HepG2 (cell line): Measurements from ENCODE around the gene TPRG1. TPM values are rescaled to one million over a fixed set of nuclear protein-coding genes. Genes with fewer than 3 reads are reported as not detected.

ENCODE experiments used
- ATAC-seq: fragments of 200-7000 bp; cut with Tn5 transposase; 3 replicates; pipeline ENCODE4 v1.9.1; 2020; ENCODE audit warnings: mild to moderate bottlenecking, moderate library complexity
- BruUV-seq: library from RNA; stranded (reverse); fragments of 400-500 nt; replicated peaks from 2 replicates; lab custom pipeline; 2021; lab: Mats Ljungman, UMichigan
- CTCF ChIA-PET: fragments of 300-600 bp; formaldehyde crosslinking; extraction: SDS; loops from one replicate; lab custom pipeline; 2021; ENCODE audit warnings: low total read pairs, inconsistent platforms, low intra/inter-chr PET ratio; lab: Yijun Ruan, JAX
- POLR2A ChIA-PET: fragments of 350-600 bp; sonication (Branson Sonifier 250); formaldehyde crosslinking; loops from one replicate; lab custom pipeline; 2020; ENCODE audit warnings: antibody characterized with exemption, inconsistent platforms; lab: Yijun Ruan, JAX
- DNase-seq: peaks from one replicate; pipeline ENCODE4 v3.0.0-alpha.2; 2015; ENCODE audit warnings: low spot score
- FAIRE-seq: peaks from 3 replicates; lab custom pipeline; 2011; peaks lifted over from hg19 to GRCh38; lab: Jason Lieb, UNC
- H2AFZ ChIP-seq: one replicate; pipeline ENCODE4 v1.6.1; 2011; ENCODE audit warnings: low read length, inconsistent platforms
- H3K27ac ChIP-seq: fragments of 300-600 bp; 3 replicates; pipeline ENCODE4 v1.8.0; 2011; ENCODE audit warnings: mixed run types, mild to moderate bottlenecking, mixed read lengths, low read length, inconsistent platforms; ENCODE audit not compliant: insufficient read depth; ENCODE audit errors: extremely low read length
- H3K27me3 ChIP-seq, 2 experiments: fragments of 200-600 bp in 1 of 2; 2 replicates in 1 of 2; 3 replicates in 1 of 2; pipeline versions ENCODE4 v1.6.0 to v1.8.0; 2011; ENCODE audit warnings: low read length in 2 of 2, mild to moderate bottlenecking in 2 of 2, moderate library complexity in 2 of 2, inconsistent platforms in 1 of 2; ENCODE audit not compliant: insufficient read depth in 2 of 2, control insufficient read depth in 1 of 2
- H3K36me3 ChIP-seq, 2 experiments: fragments of 200-600 bp in 1 of 2; replicated peaks in 1 of 2; 2 replicates in 1 of 2; 3 replicates in 1 of 2; pipeline versions ENCODE4 v1.5.1 to v1.8.0; 2011; ENCODE audit warnings: low read length in 2 of 2, inconsistent platforms in 1 of 2; ENCODE audit not compliant: insufficient read depth in 2 of 2, control insufficient read depth in 1 of 2
- H3K4me1 ChIP-seq: 2 replicates; pipeline ENCODE4 v1.5.1; 2012; ENCODE audit warnings: low read length, inconsistent platforms; ENCODE audit not compliant: insufficient read depth
- H3K4me2 ChIP-seq: 2 replicates; pipeline ENCODE4 v1.6.0; 2011; ENCODE audit warnings: low read depth, low read length, inconsistent platforms
- H3K4me3 ChIP-seq, 3 experiments: fragments of 200-600 bp in 1 of 3; sonication (generic), shearing (Covaris generic) in 1 of 3; replicated peaks in 1 of 3; 2 replicates each; pipeline ENCODE4 v1.5.1; 2011 to 2016; ENCODE audit warnings: low read length in 3 of 3, inconsistent platforms in 2 of 3, low read depth in 2 of 3, mild to moderate bottlenecking in 2 of 3, control low read depth in 1 of 3, mixed read lengths in 1 of 3; ENCODE audit not compliant: insufficient read depth in 1 of 3
- H3K79me2 ChIP-seq: one replicate; pipeline ENCODE4 v1.6.1; 2011; ENCODE audit warnings: low read length, inconsistent platforms; ENCODE audit not compliant: insufficient read depth
- H3K9ac ChIP-seq: 2 replicates; pipeline ENCODE4 v1.6.0; 2011; ENCODE audit warnings: mild to moderate bottlenecking, low read depth, low read length, inconsistent platforms; ENCODE audit not compliant: insufficient read depth
- H3K9me3 ChIP-seq: 2 replicates; pipeline ENCODE4 v1.5.1; 2012; ENCODE audit warnings: mild to moderate bottlenecking, low read length
- H4K20me1 ChIP-seq: 2 replicates; pipeline ENCODE4 v1.6.0; 2011; ENCODE audit warnings: inconsistent platforms, mild to moderate bottlenecking, low read length, moderate library complexity; ENCODE audit not compliant: insufficient read depth
- ARHGAP35 ChIP-seq: sonication (generic); formaldehyde crosslinking; IDR thresholded peaks from 2 replicates; pipeline ENCODE4 v1.9.0; 2022; ENCODE audit warnings: mild to moderate bottlenecking, inconsistent platforms, moderate library complexity, missing genetic modification reagents, borderline replicate concordance
- CBFB ChIP-seq: sonication (generic); formaldehyde crosslinking; IDR thresholded peaks from 2 replicates; pipeline ENCODE4 v1.4.0; 2020; ENCODE audit warnings: missing genetic modification reagents
- CBX1 ChIP-seq: IDR thresholded peaks from one replicate; pipeline ENCODE4 v1.6.1; 2016; ENCODE audit warnings: antibody characterized with exemption, low read depth
- CEBPZ ChIP-seq: IDR thresholded peaks from 2 replicates; pipeline ENCODE4 v1.6.1; 2012; ENCODE audit warnings: low read length, improper control_type of control experiment
- EP300 ChIP-seq, 3 experiments: sonication (generic) in 1 of 3; formaldehyde crosslinking in 1 of 3; IDR thresholded peaks; 2 replicates each; pipeline versions ENCODE4 v1.5.1 to v1.6.1; 2011 to 2020; ENCODE audit warnings: low read depth in 2 of 3, low read length in 2 of 3, borderline replicate concordance in 1 of 3, improper control_type of control experiment in 1 of 3, mild to moderate bottlenecking in 1 of 3, missing genetic modification reagents in 1 of 3, moderate library complexity in 1 of 3
- MAFK ChIP-seq, 2 experiments: IDR thresholded peaks in 1 of 2; conservative IDR thresholded peaks in 1 of 2; 2 replicates each; pipeline ENCODE4 v1.6.1; 2011; ENCODE audit warnings: improper control_type of control experiment in 2 of 2, low read length in 2 of 2
- MYNN ChIP-seq: sonication (generic); formaldehyde crosslinking; IDR thresholded peaks from 2 replicates; pipeline ENCODE4 v1.4.0; 2020; ENCODE audit warnings: mild to moderate bottlenecking, low read depth, missing genetic modification reagents
- NFRKB ChIP-seq: fragments of 450-650 bp; IDR thresholded peaks from 2 replicates; pipeline ENCODE4 v1.6.1; 2017
- SATB2 ChIP-seq: sonication (generic); formaldehyde crosslinking; IDR thresholded peaks from 2 replicates; pipeline ENCODE4 v1.5.0; 2020; ENCODE audit warnings: missing genetic modification reagents
- SMARCE1 ChIP-seq: fragments of 450-650 bp; IDR thresholded peaks from 2 replicates; pipeline ENCODE4 v1.6.1; 2017; ENCODE audit warnings: borderline replicate concordance
- TBP ChIP-seq: sonication (generic); formaldehyde crosslinking; IDR thresholded peaks from 2 replicates; pipeline ENCODE4 v1.5.0; 2020; ENCODE audit warnings: missing genetic modification reagents
- TEAD3 ChIP-seq: optimal IDR thresholded peaks from 2 replicates; pipeline ENCODE3; 2016; ENCODE audit warnings: borderline replicate concordance
- ZNF317 ChIP-seq: sonication (generic); formaldehyde crosslinking; IDR thresholded peaks from 2 replicates; pipeline ENCODE4 v1.5.0; 2020; ENCODE audit warnings: mild to moderate bottlenecking, missing genetic modification reagents
- ZNF557 ChIP-seq: sonication (generic); formaldehyde crosslinking; IDR thresholded peaks from 2 replicates; pipeline ENCODE4 v1.4.0; 2020; ENCODE audit warnings: missing genetic modification reagents
- ZZZ3 ChIP-seq: sonication (generic); formaldehyde crosslinking; IDR thresholded peaks from 2 replicates; pipeline ENCODE4 v1.4.0; 2020; ENCODE audit warnings: missing genetic modification reagents, mild to moderate bottlenecking, borderline replicate concordance
- WGBS: methylation state at CpG from one replicate; pipeline ENCODE4 v1.1.6; 2017; ENCODE audit warnings: low lambda C conversion rate; 5-methylcytosine and 5-hydroxymethylcytosine counted together
- in situ Hi-C: cut with HindIII; loops from 2 replicates; pipeline ENCODE4 v1.10.0; 2017; ENCODE audit warnings: low pct_unique_long_range_greater_than_20kb; ENCODE audit not compliant: extremely low pct_ligation_motif_present
- intact Hi-C: fragments of 100-400 bp; cut with micrococcal nuclease; formaldehyde crosslinking; loops from one replicate; pipeline ENCODE4 v1.10.0; 2022; ENCODE audit not compliant: unreplicated experiment
- polyA plus RNA-seq, 8 experiments: library from polyadenylated mRNA; depleted of rRNA in 3 of 8; stranded (reverse) in 7 of 8; unstranded in 1 of 8; fragments of >200 nt; fragmentation: Illumina TruSeq in 4 of 8; extraction: Trizol in 4 of 8; gene quantifications; 2 replicates each; pipeline versions ENCODE4 v1.2.1 to v1.2.3, GENCODE V29; 2011 to 2016; ENCODE audit warnings: low read depth in 4 of 8, missing spikeins in 1 of 8, mixed read lengths in 1 of 8; ENCODE audit not compliant: insufficient read depth in 1 of 8
- total RNA-seq, 5 experiments: library from RNA; depleted of rRNA; stranded (reverse); fragments of >200 nt; fragmentation: Illumina TruSeq; extraction: Trizol; gene quantifications; 2 replicates each; pipeline ENCODE4 v1.2.3, GENCODE V29; 2016; ENCODE audit warnings: low read depth in 1 of 5
- TF ChIP-seq, protein P1 (sequence below): sonication (generic); formaldehyde crosslinking; IDR thresholded peaks from 2 replicates; pipeline ENCODE4 v1.4.0; 2020; ENCODE audit warnings: missing genetic modification reagents, mild to moderate bottlenecking, borderline replicate concordance
- TF ChIP-seq, protein P2 (sequence below): IDR thresholded peaks from 2 replicates; pipeline ENCODE4 v1.6.1; 2016; ENCODE audit warnings: mild to moderate bottlenecking
- TF ChIP-seq, protein P3 (sequence below): sonication (generic); formaldehyde crosslinking; IDR thresholded peaks from 2 replicates; pipeline ENCODE4 v1.5.0; 2020; ENCODE audit warnings: missing genetic modification reagents

The TPRG1 gene
- total and polyA plus RNA-seq, 2 of the 13 experiments (the other 11 are each of a cell fraction or from before 2014, with no cell fraction given): 0.17 TPM; not detected in 1

DNA sequence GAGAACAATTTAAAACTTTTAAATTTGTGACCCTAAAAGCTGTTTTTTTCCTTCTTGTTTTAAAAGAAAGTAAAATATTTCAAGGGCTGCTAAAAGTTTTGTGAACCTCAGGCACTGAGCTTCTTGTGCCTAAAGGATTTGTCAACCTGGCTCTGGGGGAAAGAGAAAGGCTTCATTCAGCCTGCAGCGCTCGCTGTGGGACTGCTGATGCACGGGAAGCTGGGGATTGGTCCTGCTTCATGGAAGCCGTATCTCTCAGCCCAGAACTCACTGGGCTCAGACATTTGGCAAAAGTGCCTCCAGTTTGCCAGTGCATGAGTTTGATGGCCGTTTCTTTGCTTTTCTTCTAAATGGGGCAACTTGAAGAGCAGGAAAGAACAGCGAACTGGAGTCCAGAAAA lies 30.8 kb downstream of the TPRG1 start:
- Histone ChIP-seq H3K4me1 (no peaks in the 10 kb centered on the region), H3K27me3 (peaks cover 0 to 1% of the 10 kb centered on the region in 2 experiments; a peak in 1 of 5 replicates), H4K20me1 (no peaks in the 10 kb centered on the region), H2AFZ (no peak overlapping the region), H3K79me2 (no peaks in the 10 kb centered on the region), H3K4me3 (no peak overlapping the region), H3K9ac (no peak overlapping the region), H3K4me2 (no peak overlapping the region), H3K9me3 (no peaks in the 10 kb centered on the region), H3K36me3 (no peaks in the 10 kb centered on the region), H3K27ac (no peak overlapping the region)
- TF ChIP-seq MAFK (conservative IDR thresholded peaks at IDR 0.05 in 1 of 2, IDR thresholded peaks at IDR 0.05 in 1 of 2; ENCODE audit: low read length in 2 of 2) (no peak), CEBPZ (no peak), MYNN (no peak), ZNF557 (no peak), CBFB (CRISPR knock-in tag) (no peak), CBX1 (no peak), ZZZ3 (CRISPR knock-in tag) (no peak), TEAD3 (CRISPR knock-in tag) (no peak), TBP (CRISPR knock-in tag) (no peak), SATB2 (CRISPR knock-in tag) (no peak), EP300 (IDR thresholded peaks at IDR 0.05; ENCODE audit: low read depth in 2 of 2, low read length in 2 of 2) (no peak), EP300 (CRISPR knock-in tag; IDR thresholded peaks at IDR 0.05; ENCODE audit: borderline replicate concordance) (no peak), ZNF317 (CRISPR knock-in tag) (no peak), SMARCE1 (no peak), ARHGAP35 (CRISPR knock-in tag) (no peak), NFRKB (no peak)
- TF ChIP-seq, protein P1, sequence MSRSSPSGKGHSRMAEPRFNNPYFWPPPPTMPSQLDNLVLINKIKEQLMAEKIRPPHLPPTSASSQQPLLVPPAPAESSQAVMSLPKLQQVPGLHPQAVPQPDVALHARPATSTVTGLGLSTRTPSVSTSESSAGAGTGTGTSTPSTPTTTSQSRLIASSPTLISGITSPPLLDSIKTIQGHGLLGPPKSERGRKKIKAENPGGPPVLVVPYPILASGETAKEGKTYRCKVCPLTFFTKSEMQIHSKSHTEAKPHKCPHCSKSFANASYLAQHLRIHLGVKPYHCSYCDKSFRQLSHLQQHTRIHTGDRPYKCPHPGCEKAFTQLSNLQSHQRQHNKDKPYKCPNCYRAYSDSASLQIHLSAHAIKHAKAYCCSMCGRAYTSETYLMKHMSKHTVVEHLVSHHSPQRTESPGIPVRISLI (CRISPR knock-in tag): no peak
- TF ChIP-seq, protein P2, sequence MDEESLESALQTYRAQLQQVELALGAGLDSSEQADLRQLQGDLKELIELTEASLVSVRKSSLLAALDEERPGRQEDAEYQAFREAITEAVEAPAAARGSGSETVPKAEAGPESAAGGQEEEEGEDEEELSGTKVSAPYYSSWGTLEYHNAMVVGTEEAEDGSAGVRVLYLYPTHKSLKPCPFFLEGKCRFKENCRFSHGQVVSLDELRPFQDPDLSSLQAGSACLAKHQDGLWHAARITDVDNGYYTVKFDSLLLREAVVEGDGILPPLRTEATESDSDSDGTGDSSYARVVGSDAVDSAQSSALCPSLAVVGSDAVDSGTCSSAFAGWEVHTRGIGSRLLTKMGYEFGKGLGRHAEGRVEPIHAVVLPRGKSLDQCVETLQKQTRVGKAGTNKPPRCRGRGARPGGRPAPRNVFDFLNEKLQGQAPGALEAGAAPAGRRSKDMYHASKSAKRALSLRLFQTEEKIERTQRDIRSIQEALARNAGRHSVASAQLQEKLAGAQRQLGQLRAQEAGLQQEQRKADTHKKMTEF (CRISPR knock-in tag): no peak
- TF ChIP-seq, protein P3, sequence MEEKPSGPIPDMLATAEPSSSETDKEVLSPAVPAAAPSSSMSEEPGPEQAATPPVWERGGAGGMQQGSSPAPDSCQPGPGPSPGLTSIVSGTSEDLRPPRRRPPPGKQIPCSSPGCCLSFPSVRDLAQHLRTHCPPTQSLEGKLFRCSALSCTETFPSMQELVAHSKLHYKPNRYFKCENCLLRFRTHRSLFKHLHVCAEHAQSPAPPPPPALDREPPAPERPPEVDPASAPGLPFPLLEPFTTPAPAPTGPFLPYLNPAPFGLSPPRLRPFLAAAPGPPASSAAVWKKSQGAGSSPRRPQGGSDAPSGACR (CRISPR knock-in tag): no peak
- POLR2A ChIA-PET: no interaction called here
- no TSS peak for BruUV-seq
- DNase-seq: no peak
- no peak for FAIRE-seq
- CTCF ChIA-PET: no interaction called here
- in situ Hi-C loops (no loop called here), intact Hi-C loops (no loop called here)
- no peak for ATAC-seq
- 37% methylated on average over 6 of the region's 6 CpGs for WGBS
